GM21723 (cell line): ENCODE data around the gene NR1H3.

Experiments used
- ATAC-seq: cut with Tn5 transposase; IDR thresholded peaks from one replicate; pipeline ENCODE4 v1.9.1; 2021; ENCODE audit warnings: mild to moderate bottlenecking, moderate library complexity; ENCODE audit not compliant: unreplicated experiment

NR1H3 gene

DNA sequence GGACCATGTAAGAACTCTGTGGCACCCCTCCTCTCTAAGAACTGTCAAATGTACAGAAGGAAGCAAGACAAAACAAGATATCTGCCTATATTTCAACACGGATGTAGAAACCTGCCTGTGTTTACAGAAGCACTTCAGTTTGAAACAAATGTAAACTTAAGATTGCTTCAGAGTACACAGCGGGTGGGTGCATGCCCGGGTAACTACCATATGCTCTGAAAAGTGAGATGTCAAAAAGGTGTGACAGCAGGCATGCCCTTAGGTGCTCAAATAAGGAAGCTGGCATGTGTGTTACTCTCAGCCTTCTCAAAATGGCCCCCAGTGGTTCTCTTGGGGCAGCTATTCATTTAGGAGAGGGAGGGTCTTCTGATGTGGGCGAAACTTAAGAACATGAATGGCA, 14.3 kb upstream of the NR1H3 start:
- ATAC-seq = no peak

DNA sequence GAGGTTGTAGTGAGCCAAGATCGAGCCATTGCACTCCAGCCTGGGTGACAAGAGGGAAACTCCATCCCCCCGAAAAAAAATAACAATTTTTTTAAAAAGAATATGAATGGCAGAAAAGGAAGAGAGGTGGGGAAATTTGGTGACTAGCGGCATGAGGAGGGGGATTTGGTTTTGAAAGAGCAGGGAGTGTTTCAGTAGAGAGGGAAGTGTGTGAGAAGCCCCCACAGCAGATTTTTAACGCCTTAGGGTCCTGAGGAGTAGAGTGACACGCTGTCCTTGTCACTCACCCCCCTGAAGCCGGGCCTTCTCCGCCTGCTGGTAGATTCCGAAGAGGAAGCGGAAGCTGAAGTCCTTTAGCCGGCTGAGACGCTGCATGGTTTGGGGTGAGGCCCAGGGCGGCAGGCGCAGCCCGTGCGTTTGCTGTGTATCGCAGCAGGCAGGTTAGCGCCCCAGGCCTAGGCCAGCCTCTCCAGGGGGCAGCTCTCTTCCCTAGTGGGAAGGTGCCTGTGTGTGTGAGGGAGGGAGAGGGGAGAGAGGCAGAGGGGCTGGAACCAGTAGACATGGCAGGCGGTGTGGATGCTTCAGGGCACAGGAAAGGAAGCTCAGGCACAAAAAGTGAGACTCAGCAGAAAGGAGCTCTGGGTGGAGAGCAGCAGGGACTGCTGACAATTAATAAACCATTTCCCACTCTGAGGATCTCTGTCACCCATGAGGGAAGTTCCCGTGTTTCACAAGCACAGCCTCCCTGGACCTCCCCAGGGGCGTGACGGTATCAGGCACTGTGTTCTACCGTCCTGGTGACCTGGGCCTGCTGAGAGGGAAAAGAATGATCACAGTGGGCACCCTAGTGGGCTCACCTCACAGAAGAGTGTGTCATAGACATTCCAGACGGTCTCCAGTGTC, 13.1 kb upstream of the NR1H3 start:
- no peak for ATAC-seq

DNA sequence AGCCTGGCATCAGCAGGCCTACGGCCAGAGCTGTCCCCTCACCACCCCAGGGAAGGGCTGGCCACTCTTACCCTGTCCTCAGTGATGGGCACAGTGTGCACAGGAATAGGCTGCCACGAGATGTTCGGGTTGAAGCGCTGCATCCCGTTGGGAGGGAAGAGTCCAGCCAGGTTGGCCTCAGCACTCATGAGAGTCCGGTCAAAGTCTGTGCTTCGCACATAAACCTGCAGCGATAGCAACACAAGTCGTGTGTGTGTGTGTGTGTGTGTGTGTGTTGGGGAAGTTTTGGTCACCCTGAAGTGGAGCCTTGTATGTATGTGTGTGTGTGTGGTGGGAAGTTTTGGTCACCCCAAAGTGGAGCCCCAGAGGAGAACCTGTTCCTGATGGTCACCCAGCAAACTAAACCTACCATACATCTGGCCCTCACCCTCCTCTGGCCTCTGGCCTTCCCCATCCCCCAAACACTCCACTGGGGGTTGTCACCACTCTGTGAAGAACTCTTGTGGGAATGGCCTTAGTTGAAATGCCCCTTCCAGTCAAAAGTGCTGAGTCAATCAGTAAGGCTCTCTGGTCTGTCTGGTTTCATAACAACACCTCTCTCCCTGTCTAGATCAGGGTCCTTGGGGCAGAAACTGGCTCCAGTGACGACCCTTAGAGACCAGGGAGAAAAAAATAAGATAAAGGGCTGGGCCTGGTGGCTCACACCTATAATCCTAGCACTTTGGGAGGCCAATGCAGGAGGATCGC, 12.0 kb upstream of the NR1H3 start:
- ATAC-seq = no peak

DNA sequence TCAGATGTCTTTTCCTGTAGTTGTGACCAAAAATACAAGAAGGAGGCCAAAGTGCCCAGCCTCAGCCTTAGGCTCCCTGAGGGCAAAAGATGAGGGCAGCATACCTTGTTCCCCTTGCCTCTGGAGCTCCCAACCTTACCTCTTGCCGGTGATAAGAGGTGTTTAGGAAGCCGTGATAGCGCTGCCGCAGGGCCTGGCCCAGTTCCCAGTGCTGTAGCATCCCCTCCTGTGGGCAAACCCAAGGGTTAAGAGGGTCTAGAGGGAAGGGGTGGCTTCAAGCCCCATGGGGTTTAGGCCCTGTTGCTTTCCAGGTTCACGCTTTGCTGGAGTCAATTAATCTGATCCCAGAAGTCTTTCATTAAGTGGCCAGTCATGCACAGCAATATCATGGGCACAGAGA, 10.3 kb upstream of the NR1H3 start:
- ATAC-seq = no peak

DNA sequence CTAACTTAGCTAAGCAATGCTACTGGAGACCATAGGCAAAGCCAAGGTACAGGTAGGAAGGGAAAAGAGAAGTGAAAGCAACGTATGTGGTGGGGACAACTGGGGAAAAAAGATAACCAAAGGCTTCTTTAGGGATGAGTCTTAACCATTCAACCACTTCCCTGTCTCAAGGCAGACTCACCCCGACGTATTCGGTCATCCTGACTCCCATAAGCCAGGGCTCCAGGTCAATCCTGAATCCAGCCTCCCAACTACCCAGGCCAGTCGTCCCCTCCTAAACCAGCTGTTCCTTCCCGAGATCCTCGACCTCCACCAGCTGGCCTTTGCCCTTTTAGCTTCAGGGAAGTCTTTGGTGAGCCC, 9.5 kb upstream of the NR1H3 start:
- peak; percentile 27 for ATAC-seq

DNA sequence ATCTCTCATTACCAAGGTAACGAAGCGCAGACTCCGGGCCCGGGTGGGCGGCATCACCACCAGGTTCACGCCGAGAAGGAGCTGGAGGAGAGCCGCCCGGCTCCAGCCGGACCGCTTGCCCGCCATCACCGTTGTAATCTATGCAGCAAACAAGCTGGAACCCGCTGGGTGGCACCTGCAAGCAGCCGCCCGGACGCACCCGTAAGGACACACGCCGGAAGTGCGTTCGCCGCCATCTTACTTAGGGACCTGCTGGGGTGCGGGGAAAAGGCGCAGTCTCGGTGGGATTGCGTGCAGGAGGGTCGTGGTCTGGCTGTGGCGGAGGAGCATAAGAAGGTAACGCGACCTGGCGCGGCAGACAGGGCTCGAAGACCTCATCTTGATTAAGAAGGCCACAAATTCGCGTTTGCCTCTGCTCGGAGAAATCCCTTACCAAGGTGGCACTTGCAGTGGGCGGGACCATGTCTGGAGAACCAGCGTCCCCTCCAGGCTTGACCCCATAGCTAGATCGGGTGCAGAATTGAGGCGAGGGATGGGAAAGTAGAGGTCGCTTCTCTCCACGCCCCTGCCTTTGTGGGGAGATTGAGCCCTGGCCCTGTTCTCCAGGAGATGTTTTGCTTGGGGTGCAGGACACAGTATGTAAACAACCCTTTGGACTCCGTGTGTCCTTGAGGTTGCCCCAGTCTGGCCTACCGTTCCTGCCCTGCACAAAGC, 9.0 kb upstream of the NR1H3 start, which contains the start of gene ACP2:
TSS of gene ACP2 (minus strand) at position 151 of the 714 bp plus-strand sequence. CDS start at position 126, 25 bp downstream.
- ATAC-seq = peak; percentile 98

DNA sequence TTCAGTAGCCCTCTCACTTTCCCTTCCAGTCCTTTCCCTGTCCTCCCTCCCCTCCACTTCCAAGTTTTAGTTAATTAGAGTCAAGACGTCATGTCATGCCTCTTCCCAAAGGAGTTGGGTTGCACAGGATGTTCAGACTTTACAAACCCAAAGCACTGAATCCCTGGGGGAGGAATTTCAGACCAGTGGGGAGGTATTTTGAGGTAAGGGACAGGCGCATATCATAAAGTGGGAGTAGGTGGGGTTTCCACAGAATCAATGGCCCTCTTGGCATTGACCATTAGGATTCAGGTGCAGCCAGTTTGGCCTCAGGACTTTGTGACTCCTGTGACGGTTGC, 8.4 kb upstream of the NR1H3 start:
- ATAC-seq = no peak

DNA sequence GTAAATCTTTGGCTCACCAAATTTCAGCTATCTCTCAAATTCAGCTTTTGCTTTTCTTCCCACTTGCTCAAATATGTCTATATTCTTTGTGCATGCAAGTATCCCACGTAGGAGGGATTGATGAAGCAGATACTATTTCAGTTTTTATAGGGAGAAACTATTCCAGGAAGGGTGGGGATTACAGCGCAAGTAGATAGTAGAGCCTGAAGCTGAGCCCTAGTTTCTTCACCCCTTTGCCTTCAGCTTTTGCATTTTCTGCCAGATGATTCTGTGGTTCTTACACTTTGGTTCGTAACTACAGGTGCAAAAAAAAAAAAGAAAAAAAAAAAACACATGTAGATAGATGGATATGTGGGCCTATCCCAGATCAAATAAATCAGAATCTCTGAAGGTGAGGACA, 6.0 kb upstream of the NR1H3 start:
- no peak for ATAC-seq

DNA sequence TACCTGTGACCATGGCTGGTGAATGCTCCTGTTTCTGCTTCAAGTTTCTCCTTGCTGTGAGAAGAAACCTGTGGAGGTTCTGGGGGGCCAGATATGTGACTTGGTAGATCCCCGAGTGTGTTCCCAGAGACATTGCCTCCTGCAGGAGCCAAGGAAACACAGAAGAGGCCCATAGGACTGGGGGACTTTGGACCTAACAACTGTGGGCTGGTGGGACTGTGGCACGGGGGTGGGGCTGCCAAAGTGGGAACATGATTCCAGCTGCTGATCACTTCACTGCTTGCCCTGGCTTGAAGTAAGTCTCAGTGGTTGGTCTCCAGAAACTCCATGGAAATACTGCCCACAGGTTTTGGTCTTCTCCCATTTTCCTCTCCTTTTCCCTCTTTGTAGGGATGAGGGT, 4.1 kb upstream of the NR1H3 start:
- no peak for ATAC-seq

DNA sequence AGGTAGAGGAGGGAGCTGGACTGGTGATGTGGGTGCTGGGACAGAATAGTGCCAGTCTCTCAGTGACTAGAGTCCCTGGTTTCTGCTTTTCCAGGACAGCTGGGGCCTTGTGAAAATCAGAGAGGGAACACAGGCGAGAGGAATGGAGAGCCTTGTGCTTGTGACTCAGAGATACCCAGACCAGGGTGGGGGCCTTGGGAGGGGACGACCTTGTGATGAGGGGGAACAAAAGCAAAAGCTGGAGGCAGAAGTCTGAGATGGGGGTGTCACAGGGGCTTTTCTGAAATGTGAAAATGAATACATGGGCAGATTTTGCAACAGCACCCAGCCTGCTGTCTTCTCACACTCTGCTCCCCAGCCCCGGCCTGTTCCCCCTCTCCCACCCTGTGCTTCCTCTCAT, 3.4 kb upstream of the NR1H3 start:
- no peak for ATAC-seq

DNA sequence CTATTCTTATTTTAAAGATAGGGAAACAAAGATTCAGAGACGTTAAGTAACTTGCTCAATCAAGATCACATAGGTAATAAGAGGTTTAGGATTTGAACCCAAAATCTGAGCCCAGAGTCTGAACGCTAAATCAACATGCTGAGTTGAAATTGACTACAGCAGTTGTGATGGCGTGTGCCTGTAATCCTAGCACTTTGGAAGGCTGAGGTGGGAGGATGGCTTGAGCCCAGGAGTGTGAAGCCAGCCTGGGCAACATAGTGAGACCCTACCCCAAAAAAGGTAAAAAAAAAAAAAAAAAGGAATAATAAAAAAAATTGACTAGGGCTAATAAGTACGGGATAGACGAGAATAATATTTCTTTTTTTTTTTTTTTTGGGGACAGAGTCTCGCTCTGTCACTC, 1.4 kb upstream of the NR1H3 start:
- ATAC-seq = no peak

DNA sequence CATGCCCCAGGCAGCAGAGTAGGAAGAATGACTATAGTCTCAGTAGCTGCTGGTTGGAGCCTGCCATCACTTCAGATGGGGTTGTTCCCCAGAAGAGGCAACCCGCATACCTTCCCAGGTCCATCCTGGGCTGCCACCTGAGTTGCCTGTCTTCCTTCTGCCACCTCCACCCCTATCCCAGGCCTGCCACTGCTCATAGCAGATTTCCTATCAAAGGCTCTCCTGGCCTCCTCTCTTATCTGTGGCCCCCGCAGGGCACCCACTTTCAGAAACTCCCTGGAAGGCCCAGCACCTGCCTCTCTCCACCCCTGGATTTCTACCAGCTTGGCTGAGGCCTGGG, 649 bp upstream of the NR1H3 start:
- ATAC-seq = no peak

DNA sequence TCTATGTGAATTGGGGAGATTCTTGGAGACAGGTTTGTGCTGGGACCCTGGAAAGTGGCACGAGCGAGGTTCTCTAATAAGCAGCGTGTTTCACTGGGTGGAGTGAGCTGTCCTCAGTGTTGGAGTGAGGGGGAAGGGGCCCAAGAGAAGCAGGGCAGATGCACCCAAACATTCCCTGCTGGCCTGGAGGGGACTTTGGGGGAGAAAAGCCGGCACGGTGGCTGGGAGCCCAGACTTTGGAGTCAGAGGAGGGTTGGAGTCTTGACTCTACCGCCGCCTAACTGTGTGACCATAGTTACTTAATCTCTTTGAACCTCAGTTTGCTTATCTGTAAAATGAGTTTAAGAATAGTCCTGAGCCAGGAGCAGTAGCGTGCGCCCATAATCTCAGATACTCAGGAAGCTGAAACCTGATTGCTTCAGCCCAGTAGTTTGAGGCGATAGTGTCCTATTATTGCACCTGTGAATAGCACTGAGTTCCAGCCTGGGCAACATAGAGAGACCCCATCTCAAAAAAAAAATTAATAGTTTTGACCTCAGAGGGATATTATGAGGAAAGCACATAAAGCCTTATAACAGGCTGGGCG, 614 bp downstream of the NR1H3 start:
- no peak for ATAC-seq

DNA sequence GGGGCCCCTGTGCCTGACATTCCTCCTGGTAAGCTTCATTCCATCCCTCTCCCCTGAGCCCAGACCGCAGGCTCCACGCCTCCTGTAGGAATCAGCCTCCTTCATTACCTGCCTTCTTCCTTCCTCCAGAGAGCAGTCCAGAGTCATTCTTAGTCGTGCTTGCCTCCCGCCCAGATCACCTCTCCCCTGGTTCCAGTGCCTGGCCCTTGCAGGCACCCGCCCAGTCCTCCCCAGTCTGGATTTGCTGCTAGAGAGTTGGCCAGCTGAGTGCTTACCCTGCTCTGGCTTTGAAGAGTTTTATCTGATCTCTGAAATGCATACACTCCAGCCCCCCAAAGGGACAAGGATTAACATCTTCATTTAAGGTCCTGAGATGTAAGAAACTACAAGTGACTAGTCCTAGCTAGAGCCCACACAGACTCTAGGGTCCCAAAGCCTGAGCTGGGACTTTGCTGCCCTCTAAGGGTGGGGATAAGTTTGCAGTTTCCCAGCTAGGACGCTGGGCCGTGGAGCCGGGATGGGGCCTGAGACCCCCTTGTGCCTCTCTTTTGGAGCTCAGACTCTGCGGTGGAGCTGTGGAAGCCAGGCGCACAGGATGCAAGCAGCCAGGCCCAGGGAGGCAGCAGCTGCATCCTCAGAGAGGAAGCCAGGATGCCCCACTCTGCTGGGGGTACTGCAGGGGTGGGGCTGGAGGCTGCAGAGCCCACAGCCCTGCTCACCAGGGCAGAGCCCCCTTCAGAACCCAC, 1.6 kb downstream of the NR1H3 start:
- ATAC-seq = peak; percentile 66

DNA sequence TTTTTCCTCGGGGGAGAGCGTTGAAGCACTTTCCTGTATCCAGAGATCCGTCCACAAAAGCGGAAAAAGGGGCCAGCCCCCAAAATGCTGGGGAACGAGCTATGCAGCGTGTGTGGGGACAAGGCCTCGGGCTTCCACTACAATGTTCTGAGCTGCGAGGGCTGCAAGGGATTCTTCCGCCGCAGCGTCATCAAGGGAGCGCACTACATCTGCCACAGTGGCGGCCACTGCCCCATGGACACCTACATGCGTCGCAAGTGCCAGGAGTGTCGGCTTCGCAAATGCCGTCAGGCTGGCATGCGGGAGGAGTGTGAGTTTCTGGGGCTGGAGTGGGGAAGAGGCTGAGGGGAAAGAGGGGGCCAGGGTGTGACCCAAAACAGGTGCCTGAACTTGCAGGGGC, 2.6 kb downstream of the NR1H3 start:
- ATAC-seq = no peak

DNA sequence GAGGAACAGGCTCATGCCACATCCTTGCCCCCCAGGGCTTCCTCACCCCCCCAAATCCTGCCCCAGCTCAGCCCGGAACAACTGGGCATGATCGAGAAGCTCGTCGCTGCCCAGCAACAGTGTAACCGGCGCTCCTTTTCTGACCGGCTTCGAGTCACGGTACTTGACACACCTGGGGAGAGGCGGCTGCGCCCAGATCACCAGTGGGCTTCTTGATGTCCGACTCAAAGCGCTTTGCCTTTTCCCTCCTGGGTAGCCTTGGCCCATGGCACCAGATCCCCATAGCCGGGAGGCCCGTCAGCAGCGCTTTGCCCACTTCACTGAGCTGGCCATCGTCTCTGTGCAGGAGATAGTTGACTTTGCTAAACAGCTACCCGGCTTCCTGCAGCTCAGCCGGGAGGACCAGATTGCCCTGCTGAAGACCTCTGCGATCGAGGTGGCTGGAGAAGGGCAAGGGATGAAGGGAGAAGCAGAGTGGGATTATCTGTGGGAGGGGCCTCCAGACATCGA, 3.5 kb downstream of the NR1H3 start:
- ATAC-seq = no peak

DNA sequence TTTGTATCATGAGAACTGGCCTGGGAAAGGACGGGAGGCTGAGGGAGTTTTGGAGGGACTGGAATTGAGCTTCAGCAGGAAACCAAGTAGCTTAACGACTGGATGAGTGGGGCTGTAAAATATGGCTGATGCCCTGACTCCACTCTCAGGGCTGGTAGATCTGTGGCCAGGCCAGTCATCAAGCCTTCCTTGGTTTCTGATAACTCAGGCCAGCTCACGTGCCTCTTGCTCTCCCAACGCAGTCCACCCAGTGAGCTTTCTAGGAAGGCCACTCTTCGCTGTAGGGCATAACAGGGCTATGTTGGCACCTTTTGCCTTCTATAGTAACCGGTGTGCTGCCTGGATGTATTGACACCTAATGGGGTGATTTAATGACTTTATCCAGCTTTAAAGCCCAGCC, 6.3 kb downstream of the NR1H3 start:
- ATAC-seq = no peak

DNA sequence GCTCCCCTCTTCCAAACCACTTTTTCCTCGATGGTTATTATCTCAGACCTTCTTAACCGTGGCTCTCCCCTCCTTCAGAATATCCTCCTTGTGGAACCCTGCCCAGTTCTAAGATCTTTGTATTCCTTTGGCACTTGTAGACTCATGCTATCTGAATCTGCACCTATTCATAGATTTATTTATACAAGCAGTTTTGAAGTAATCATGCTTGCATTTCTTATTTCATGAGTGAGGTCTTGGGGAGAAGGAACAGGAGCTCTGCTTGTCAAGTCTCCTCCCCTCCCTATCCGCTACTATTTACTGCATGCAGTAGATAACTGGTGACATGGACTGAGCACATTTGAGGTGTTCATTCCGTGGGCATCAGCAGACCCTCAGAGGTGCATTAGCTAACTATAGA, 6.7 kb downstream of the NR1H3 start:
- ATAC-seq = no peak

DNA sequence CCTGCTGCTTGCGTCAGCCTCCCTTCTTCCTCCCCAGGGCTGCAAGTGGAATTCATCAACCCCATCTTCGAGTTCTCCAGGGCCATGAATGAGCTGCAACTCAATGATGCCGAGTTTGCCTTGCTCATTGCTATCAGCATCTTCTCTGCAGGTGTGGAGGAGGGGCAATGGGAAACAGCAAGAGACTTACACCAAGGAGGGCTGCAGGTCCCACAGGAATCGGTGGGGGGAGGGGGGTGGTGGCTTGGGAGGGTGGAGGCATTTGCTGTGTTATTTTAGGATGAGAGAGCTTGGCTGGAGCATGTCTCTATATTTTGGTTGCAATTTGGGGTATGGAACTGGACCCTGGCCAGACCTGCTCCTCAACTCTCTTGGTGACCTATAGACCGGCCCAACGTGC, 10.1 kb downstream of the NR1H3 start:
- ATAC-seq = no peak

DNA sequence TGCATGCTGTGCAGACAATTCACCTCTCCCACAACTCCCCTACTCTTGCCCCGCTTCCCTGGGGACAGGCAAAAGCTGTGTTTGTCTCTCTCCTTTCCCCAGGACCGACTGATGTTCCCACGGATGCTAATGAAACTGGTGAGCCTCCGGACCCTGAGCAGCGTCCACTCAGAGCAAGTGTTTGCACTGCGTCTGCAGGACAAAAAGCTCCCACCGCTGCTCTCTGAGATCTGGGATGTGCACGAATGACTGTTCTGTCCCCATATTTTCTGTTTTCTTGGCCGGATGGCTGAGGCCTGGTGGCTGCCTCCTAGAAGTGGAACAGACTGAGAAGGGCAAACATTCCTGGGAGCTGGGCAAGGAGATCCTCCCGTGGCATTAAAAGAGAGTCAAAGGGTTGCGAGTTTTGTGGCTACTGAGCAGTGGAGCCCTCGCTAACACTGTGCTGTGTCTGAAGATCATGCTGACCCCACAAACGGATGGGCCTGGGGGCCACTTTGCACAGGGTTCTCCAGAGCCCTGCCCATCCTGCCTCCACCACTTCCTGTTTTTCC, 10.7 kb downstream of the NR1H3 start:
- no peak for ATAC-seq
